Tibial artery (tissue), 4 donors: ENCODE data around the gene ZNF831.

Experiments
- DNase-seq, 2 donors: peaks; one replicate each; pipeline ENCODE4 v3.0.0-alpha.2; 2019
- H3K27ac ChIP-seq, 2 donors: fragments of 200-600 bp; sonication (generic) in 1 of 2; 1 replicate in 1 of 2; 2 replicates in 1 of 2; pipeline ENCODE4 v1.5.1; 2018 to 2019; ENCODE audit warnings: mild to moderate bottlenecking in 1 of 2
- H3K27me3 ChIP-seq, 2 donors: fragments of 200-600 bp; sonication (generic) in 1 of 2; one replicate each; pipeline versions ENCODE4 v1.5.1 to v1.6.0; 2016 to 2019
- H3K36me3 ChIP-seq, 3 donors: fragments of 200-600 bp; sonication (generic) in 2 of 3; one replicate each; pipeline ENCODE4 v1.5.1; 2016 to 2019; ENCODE audit warnings: mild to moderate bottlenecking in 2 of 3
- H3K4me1 ChIP-seq, 4 donors: fragments of 200-600 bp; sonication (generic) in 2 of 4; 1 replicate in 3 of 4; 2 replicates in 1 of 4; pipeline ENCODE4 v1.5.1; 2016 to 2019
- H3K4me3 ChIP-seq, 2 donors: fragments of 200-600 bp; sonication (generic) in 1 of 2; 1 replicate in 1 of 2; 2 replicates in 1 of 2; pipeline ENCODE4 v1.5.1; 2018 to 2019; ENCODE audit warnings: mild to moderate bottlenecking in 2 of 2
- H3K9me3 ChIP-seq, 3 donors: fragments of 200-600 bp; sonication (generic) in 1 of 3; one replicate each; pipeline ENCODE4 v1.5.1; 2016 to 2019
- intact Hi-C: fragments of 100-400 bp; cut with DNase I; formaldehyde crosslinking; loops from one replicate; pipeline ENCODE4 v1.15.0; 2023; ENCODE audit warnings: low total_unique reads
- TF ChIP-seq, protein P1 (sequence below), 2 experiments: fragments of 200-600 bp in 1 of 2; fragments of 450-650 bp in 1 of 2; IDR thresholded peaks; one replicate each; pipeline ENCODE4 v1.5.1; 2017 to 2019; ENCODE audit warnings: antibody characterized with exemption in 2 of 2, mild to moderate bottlenecking in 1 of 2, moderate library complexity in 1 of 2

The ZNF831 gene

DNA sequence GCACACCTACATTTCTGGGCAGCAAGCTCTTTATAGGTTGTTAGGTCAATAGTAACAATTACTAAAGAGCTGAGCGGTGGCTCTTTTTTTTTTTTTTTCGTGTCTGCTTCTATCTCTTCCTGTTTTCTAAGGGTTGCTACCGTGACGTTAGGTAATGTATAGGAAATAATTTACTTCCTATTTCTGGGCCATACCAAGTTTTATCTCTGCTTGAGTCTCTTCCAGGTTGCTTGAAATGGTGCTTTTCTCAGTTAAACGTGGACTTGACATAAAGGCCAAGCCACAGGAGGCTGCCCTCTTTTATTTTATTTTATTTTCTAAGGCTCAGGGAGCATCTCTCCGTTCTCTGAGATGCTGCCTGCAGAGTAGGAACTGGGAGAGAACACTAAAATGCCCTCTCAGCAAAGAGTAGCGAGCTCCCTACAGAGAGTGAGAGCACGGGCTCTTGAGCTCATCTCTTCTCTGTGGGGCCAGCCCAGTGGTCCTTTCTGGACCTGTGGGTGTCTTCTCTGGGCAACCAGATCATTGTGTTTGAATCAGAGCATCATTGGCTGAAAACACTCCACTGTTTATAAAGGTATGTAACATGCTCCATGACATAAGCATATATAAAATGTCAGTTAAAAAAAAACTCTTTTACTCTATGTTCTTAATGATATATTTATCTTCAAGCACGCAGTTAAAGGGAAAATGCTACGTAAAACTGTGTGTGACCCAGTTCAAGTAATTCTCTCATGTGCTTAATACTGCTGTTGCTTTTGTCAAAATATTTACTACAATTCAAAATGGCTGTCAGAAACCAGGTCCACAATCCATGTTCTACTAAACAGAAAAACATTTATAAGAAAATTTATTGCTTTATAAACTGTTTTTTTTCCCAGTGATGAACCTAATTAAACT is at the start of gene ZNF831:
TSS of gene ZNF831 (plus strand) at position 191 of the 900 bp plus-strand sequence. CDS start 27,199 bp downstream, outside the sequence.
- TF ChIP-seq, protein P1, sequence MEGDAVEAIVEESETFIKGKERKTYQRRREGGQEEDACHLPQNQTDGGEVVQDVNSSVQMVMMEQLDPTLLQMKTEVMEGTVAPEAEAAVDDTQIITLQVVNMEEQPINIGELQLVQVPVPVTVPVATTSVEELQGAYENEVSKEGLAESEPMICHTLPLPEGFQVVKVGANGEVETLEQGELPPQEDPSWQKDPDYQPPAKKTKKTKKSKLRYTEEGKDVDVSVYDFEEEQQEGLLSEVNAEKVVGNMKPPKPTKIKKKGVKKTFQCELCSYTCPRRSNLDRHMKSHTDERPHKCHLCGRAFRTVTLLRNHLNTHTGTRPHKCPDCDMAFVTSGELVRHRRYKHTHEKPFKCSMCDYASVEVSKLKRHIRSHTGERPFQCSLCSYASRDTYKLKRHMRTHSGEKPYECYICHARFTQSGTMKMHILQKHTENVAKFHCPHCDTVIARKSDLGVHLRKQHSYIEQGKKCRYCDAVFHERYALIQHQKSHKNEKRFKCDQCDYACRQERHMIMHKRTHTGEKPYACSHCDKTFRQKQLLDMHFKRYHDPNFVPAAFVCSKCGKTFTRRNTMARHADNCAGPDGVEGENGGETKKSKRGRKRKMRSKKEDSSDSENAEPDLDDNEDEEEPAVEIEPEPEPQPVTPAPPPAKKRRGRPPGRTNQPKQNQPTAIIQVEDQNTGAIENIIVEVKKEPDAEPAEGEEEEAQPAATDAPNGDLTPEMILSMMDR (IDR thresholded peaks at IDR 0.05) = no peak
- no peaks in the 10 kb centered on the region for H3K9me3 ChIP-seq
- DNase-seq = no peak
- H3K27ac ChIP-seq = no peak within 1 kb of the TSS
- no peak within 1 kb of the TSS for H3K4me3 ChIP-seq
- H3K36me3 ChIP-seq = no peaks in the 10 kb centered on the region
- H3K4me1 ChIP-seq = no peaks in the 10 kb centered on the region
- intact Hi-C loops = no loop called here
- peaks cover 0 to 18% of the 10 kb centered on the region in 2 donors for H3K27me3 ChIP-seq

DNA sequence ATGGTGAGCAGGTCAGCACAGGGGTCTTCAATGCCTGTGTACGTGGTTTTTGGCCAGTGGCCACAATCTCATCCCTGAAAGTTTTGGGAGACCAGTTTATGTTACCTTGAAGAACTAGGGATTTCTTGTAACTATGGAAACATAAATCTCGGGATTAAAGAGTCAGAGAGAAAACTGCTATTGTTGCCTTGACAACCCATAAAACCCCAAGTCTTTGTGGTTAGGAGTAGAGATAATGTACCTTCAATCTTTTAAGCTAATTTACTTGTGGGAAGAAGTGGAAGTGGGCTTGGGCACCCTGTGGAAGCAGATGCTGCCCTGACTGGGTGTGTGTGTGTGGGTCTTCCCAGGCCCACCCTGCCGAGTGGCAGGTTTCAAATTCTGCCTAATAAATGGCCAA is 46.1 kb upstream of the ZNF831 start:
- Histone ChIP-seq H3K27me3 (peaks cover 0 to 18% of the 10 kb centered on the region in 2 donors), H3K9me3 (peaks cover 0 to under 1% (median 0%) of the 10 kb centered on the region in 3 donors), H3K27ac (no peak overlapping the region), H3K4me1 (no peaks in the 10 kb centered on the region), H3K36me3 (no peaks in the 10 kb centered on the region), H3K4me3 (no peak overlapping the region)
- no peak for DNase-seq
- TF ChIP-seq, protein P1 (IDR thresholded peaks at IDR 0.05) = no peak
- intact Hi-C loops = no loop called here

DNA sequence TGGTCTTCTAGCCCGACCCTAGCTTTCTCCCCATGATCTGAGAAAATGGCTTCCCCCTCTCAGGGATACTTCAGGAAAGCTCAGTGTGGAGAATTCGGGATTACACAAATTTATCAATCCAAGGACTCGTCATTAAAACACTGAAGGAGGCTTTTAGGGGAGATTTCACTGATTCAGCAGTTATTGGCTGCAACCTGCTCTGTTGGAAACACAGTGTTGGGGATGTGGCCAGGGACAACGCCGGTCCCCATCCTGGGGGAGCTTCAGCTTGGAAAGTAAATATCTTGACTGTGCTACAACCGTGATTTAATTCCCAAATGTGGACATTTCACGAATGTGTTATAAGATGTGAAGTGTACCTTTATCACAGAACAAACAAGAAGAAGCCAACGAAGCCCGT is 44.8 kb upstream of the ZNF831 start:
- Histone ChIP-seq H3K27me3 (peaks cover 0 to 16% of the 10 kb centered on the region in 2 donors), H3K36me3 (no peaks in the 10 kb centered on the region), H3K9me3 (no peaks in the 10 kb centered on the region), H3K4me3 (no peak overlapping the region), H3K4me1 (no peaks in the 10 kb centered on the region), H3K27ac (no peak overlapping the region)
- DNase-seq = no peak
- TF ChIP-seq, protein P1 (IDR thresholded peaks at IDR 0.05) = no peak
- intact Hi-C loops = no loop called here

DNA sequence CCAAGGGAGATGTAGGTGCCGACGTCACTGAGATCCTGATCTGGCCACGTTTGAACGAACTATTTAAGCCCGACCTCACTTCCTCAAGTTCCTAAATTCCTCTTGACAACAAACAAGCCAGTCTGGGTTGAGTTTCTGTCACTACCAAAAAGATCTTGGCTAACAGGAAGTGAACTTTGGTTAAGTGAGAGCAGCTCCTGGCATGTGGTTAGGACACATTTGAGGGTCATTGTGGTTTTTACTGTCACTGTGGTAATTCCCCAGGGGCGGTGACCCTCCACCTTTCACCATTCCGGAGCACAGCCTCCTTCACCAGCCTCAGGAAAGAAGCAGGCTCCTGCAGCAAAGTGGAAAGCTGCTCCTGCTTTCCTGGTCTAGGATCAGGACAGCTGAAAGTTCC is 43.1 kb upstream of the ZNF831 start:
- Histone ChIP-seq H3K4me1 (no peaks in the 10 kb centered on the region), H3K27ac (no peak overlapping the region), H3K4me3 (no peak overlapping the region), H3K36me3 (no peaks in the 10 kb centered on the region), H3K9me3 (no peaks in the 10 kb centered on the region), H3K27me3 (peaks cover 0 to 21% of the 10 kb centered on the region in 2 donors)
- TF ChIP-seq, protein P1 (IDR thresholded peaks at IDR 0.05) = no peak
- DNase-seq = no peak
- intact Hi-C loops = no loop called here

DNA sequence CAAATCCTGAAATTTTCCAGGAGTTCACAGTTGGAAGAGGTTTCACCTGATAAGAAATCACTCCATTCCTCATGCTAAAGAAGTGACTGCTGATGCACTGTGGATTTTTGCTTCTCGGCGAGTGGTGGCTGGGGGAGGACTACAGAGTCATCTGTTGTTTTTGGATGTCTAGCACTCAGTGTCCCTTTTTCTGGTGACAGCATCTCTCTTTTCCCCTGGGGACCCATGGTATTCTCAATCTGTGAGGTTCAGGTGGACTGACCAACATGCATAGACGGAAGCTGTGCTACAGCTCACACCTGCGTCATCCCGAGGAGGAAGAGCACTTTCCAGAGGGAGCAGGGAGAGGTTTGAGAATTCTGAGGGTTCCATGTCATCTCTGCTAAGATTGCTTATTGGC is 42.7 kb upstream of the ZNF831 start:
- H3K9me3 ChIP-seq = no peaks in the 10 kb centered on the region

More for the DNA sequence above, 42.7 kb upstream of the ZNF831 start:
- Histone ChIP-seq H3K4me1 (no peaks in the 10 kb centered on the region), H3K4me3 (no peak overlapping the region), H3K27me3 (peaks cover 0 to 21% of the 10 kb centered on the region in 2 donors), H3K36me3 (no peaks in the 10 kb centered on the region), H3K27ac (no peak overlapping the region)
- TF ChIP-seq, protein P1 (IDR thresholded peaks at IDR 0.05) = no peak
- DNase-seq = no peak
- intact Hi-C loops = no loop called here
